ENCODE measurements around the gene CACNA1C. TPM values are rescaled to one million over a fixed set of nuclear protein-coding genes. Genes with fewer than 3 reads are reported as not detected.

CACNA1C gene
- total RNA-seq, 2 donors from 2014 or later, result 0.86 to 6.3 TPM

GRCh38 chr12:2631653-2632350 lies 579.0 kb downstream of the CACNA1C start:
- Mint-ChIP-seq H3K4me3 (no peak overlapping the region), H3K9me3 (peaks cover 5% of the 10 kb centered on the region), H3K36me3 (ENCODE audit: low read depth) (no peaks in the 10 kb centered on the region), H3K27me3 (ENCODE audit: insufficient read depth) (peaks cover 36% of the 10 kb centered on the region), H3K4me1 (peaks cover 13% of the 10 kb centered on the region), H3K27ac (no peak overlapping the region)
- H3K36me3 ChIP-seq (ENCODE audit: control insufficient read depth, insufficient read depth, low read length), result no peaks in the 10 kb centered on the region
- H3K27me3 ChIP-seq (ENCODE audit: control insufficient read depth, insufficient read depth, low read length, poor library complexity, severe bottlenecking), result no peaks in the 10 kb centered on the region
- no peaks in the 10 kb centered on the region for H3K4me1 ChIP-seq (ENCODE audit: control insufficient read depth, insufficient read depth, low read length)
- H3K27ac ChIP-seq (ENCODE audit: low read depth, low read length), result no peak overlapping the region
- TF ChIP-seq CTCF (conservative IDR thresholded peaks at IDR 0.05), result no peak
- no peaks in the 10 kb centered on the region for H3K9me3 ChIP-seq (ENCODE audit: control insufficient read depth, low read length)
- no peak for DNase-seq
- H3K9ac ChIP-seq (ENCODE audit: extremely low read depth, low read length, poor library complexity, severe bottlenecking), result no peak overlapping the region
- 92 to 93% methylated on average over 7 to 12 of the region's 16 CpGs for WGBS, 2 experiments (ENCODE audit: insufficient coverage in 1 of 2, insufficient read length in 1 of 2)
- no peak overlapping the region for H3K4me3 ChIP-seq (ENCODE audit: low read length)

GRCh38 chr12:2633176-2633824 lies 580.5 kb downstream of the CACNA1C start:
- Mint-ChIP-seq H3K27me3 (ENCODE audit: insufficient read depth) (peaks cover 32% of the 10 kb centered on the region), H3K4me1 (peaks cover 3% of the 10 kb centered on the region), H3K9me3 (peaks cover 5% of the 10 kb centered on the region), H3K4me3 (no peak overlapping the region), H3K36me3 (ENCODE audit: low read depth) (no peaks in the 10 kb centered on the region), H3K27ac (no peak overlapping the region)
- no peaks in the 10 kb centered on the region for H3K27me3 ChIP-seq (ENCODE audit: control insufficient read depth, insufficient read depth, low read length, poor library complexity, severe bottlenecking)
- WGBS, 2 experiments (ENCODE audit: insufficient coverage in 1 of 2, insufficient read length in 1 of 2), result 93 to 94% methylated on average over 10 to 16 of the region's 16 CpGs
- no peak for TF ChIP-seq CTCF (conservative IDR thresholded peaks at IDR 0.05)
- H3K4me1 ChIP-seq (ENCODE audit: control insufficient read depth, insufficient read depth, low read length), result no peaks in the 10 kb centered on the region
- H3K9ac ChIP-seq (ENCODE audit: extremely low read depth, low read length, poor library complexity, severe bottlenecking), result no peak overlapping the region
- H3K36me3 ChIP-seq (ENCODE audit: control insufficient read depth, insufficient read depth, low read length), result no peaks in the 10 kb centered on the region
- no peak overlapping the region for H3K4me3 ChIP-seq (ENCODE audit: low read length)
- no peak overlapping the region for H3K27ac ChIP-seq (ENCODE audit: low read depth, low read length)
- no peak for DNase-seq
- H3K9me3 ChIP-seq (ENCODE audit: control insufficient read depth, low read length), result no peaks in the 10 kb centered on the region

- H3K9ac ChIP-seq (ENCODE audit: extremely low read depth, low read length, poor library complexity, severe bottlenecking), result no peak overlapping the region
- peaks cover 32% of the 10 kb centered on the region for H3K27me3 Mint-ChIP-seq (ENCODE audit: insufficient read depth)
- H3K4me1 Mint-ChIP-seq, result peaks cover 3% of the 10 kb centered on the region
- H3K9me3 ChIP-seq (ENCODE audit: control insufficient read depth, low read length), result no peaks in the 10 kb centered on the region
- no peak overlapping the region for H3K4me3 ChIP-seq (ENCODE audit: low read length)
- no peak for DNase-seq
- H3K4me1 ChIP-seq (ENCODE audit: control insufficient read depth, insufficient read depth, low read length), result no peaks in the 10 kb centered on the region
- H3K36me3 ChIP-seq (ENCODE audit: control insufficient read depth, insufficient read depth, low read length), result no peaks in the 10 kb centered on the region
- no peak overlapping the region for H3K4me3 Mint-ChIP-seq
- H3K27me3 ChIP-seq (ENCODE audit: control insufficient read depth, insufficient read depth, low read length, poor library complexity, severe bottlenecking), result no peaks in the 10 kb centered on the region
- no peak overlapping the region for H3K27ac ChIP-seq (ENCODE audit: low read depth, low read length)
- peaks cover 5% of the 10 kb centered on the region for H3K9me3 Mint-ChIP-seq
- 92 to 93% methylated on average over 3 to 12 of the region's 15 CpGs for WGBS, 2 experiments (ENCODE audit: insufficient coverage in 1 of 2, insufficient read length in 1 of 2)
- no peak overlapping the region for H3K27ac Mint-ChIP-seq
- no peaks in the 10 kb centered on the region for H3K36me3 Mint-ChIP-seq (ENCODE audit: low read depth)
- no peak for TF ChIP-seq CTCF (conservative IDR thresholded peaks at IDR 0.05)
Measured at GRCh38 chr12:2633825-2634200, 581.0 kb downstream of the CACNA1C start.

Data from endodermal cell (in vitro differentiated cells).